Sigmoid colon (tissue), 7 donors: ENCODE data around the gene PFDN6. TPM values are rescaled to one million over a fixed set of nuclear protein-coding genes. Genes with fewer than 3 reads are reported as not detected.

ENCODE experiments used
- DNase-seq: peaks from one replicate; pipeline ENCODE4 v3.0.0-alpha.2; 2019
- H3K27ac ChIP-seq, 4 donors: fragments of 200-600 bp; sonication (generic); one replicate each; pipeline ENCODE4 v1.5.1; 2016 to 2019; ENCODE audit warnings: mild to moderate bottlenecking in 1 of 4
- H3K27me3 ChIP-seq, 3 donors: fragments of 200-600 bp; sonication (generic); one replicate each; pipeline ENCODE4 v1.5.1; 2019; ENCODE audit warnings: mild to moderate bottlenecking in 1 of 3
- H3K36me3 ChIP-seq, 4 donors: fragments of 200-600 bp; sonication (generic); one replicate each; pipeline ENCODE4 v1.5.1; 2016 to 2019
- H3K4me1 ChIP-seq, 4 donors: fragments of 200-600 bp; sonication (generic); one replicate each; pipeline ENCODE4 v1.5.1; 2017 to 2019
- H3K4me3 ChIP-seq, 4 donors: fragments of 200-600 bp; sonication (generic); one replicate each; pipeline ENCODE4 v1.5.1; 2017 to 2019; ENCODE audit warnings: mild to moderate bottlenecking in 2 of 4, moderate library complexity in 1 of 4
- H3K9me3 ChIP-seq, 4 donors: fragments of 200-600 bp in 3 of 4; sonication (generic) in 3 of 4; one replicate each; pipeline versions ENCODE4 v1.5.1 to v1.6.1; 2013 to 2019
- CTCF ChIP-seq, 4 experiments: fragments of 450-650 bp in 3 of 4; fragments of 200-600 bp in 1 of 4; IDR thresholded peaks; one replicate each; pipeline ENCODE4 v1.5.1; 2016 to 2019; ENCODE audit warnings: antibody characterized with exemption in 4 of 4, mild to moderate bottlenecking in 3 of 4, moderate library complexity in 2 of 4
- EP300 ChIP-seq, 4 donors: sonication (generic); formaldehyde crosslinking; IDR thresholded peaks; one replicate each; pipeline ENCODE4 v1.6.1; 2017; ENCODE audit warnings: antibody characterized with exemption in 4 of 4
- POLR2A ChIP-seq, 2 donors: fragments of 450-650 bp; IDR thresholded peaks; one replicate each; pipeline ENCODE4 v1.6.1; 2016; ENCODE audit warnings: antibody characterized with exemption in 2 of 2, mild to moderate bottlenecking in 2 of 2, moderate library complexity in 2 of 2
- POLR2AphosphoS5 ChIP-seq, 4 donors: sonication (generic); formaldehyde crosslinking; IDR thresholded peaks; one replicate each; pipeline ENCODE4 v1.6.1; 2017; ENCODE audit warnings: antibody characterized with exemption in 4 of 4
- WGBS, 2 donors: extraction: QIAGEN DNeasy Blood & Tissue Kit; methylation state at CpG; one replicate each; pipeline ENCODE4 v1.1.7; 2013; 5-methylcytosine and 5-hydroxymethylcytosine counted together
- intact Hi-C: fragments of 100-400 bp; cut with DNase I; formaldehyde crosslinking; loops from one replicate; pipeline ENCODE4 v1.15.1; 2023
- polyA plus RNA-seq, 3 donors: library from polyadenylated mRNA; stranded (reverse); fragments of 200-250 nt; gene quantifications; one replicate each; pipeline ENCODE4 v1.2.3, GENCODE V29; 2013
- total RNA-seq, 4 donors: library from RNA; depleted of rRNA; stranded (reverse); fragments of >200 nt; gene quantifications; one replicate each; pipeline ENCODE4 v1.1.0, GENCODE V29; 2016
- donor health status: healthy with polysubstance abuse.
- donor health status: Bipolar disorder and iron deficiency.
- donor health status: healthy.

PFDN6 gene
- total and polyA plus RNA-seq, 7 donors, result 7.5 to 173 (median 56.1) TPM

DNA sequence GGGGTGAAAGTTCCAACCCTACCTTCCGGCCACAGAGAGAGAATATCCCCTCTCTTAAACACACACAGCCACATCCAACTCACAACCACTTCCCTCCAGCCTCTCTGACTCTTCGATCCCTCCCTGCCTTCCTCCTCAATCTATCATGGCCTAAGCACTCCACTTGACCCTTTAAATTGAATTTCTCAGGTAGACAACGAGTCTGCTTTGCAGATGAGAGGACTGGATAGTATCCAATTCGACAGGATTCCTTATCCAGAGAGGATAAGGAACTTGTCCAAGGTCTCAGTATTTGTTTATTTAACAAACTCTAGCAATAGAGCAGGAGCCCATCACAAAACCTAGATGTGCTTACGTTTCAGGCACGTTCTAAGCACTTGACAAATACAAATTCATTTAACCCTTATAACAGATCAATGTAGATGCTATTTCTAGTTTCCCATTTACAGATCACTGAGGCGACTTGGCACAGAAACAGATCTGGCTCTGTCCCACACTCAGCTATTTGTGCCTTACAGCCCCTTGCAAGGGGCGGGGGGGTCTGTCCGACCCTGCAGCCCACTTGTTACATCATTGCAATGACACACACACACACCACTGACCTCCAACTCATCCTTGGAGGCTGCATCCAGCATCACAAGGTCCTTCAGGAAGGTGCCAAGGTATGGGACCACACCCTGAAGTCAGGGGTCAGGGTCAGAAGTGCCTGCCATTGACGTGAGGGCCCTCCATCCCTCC, 4.9 kb downstream of the PFDN6 start:
- Histone ChIP-seq H3K9me3 (no peaks in the 10 kb centered on the region), H3K4me1 (peaks cover 0 to 30% (median 23%) of the 10 kb centered on the region in 4 donors), H3K4me3 (no peak overlapping the region), H3K36me3 (peaks cover 19 to 62% (median 37%) of the 10 kb centered on the region in 4 donors), H3K27ac (no peak overlapping the region), H3K27me3 (no peaks in the 10 kb centered on the region)
- WGBS, 2 donors, result 68 to 74% methylated on average over 10 of the region's 10 CpGs
- DNase-seq, result no peak
- TF ChIP-seq POLR2AphosphoS5 (IDR thresholded peaks at IDR 0.05) (no peak), EP300 (IDR thresholded peaks at IDR 0.05) (no peak), POLR2A (IDR thresholded peaks at IDR 0.05) (no peak)
- intact Hi-C loops, result no loop called here

- H3K27me3 ChIP-seq, result no peaks in the 10 kb centered on the region
- no peak overlapping the region for H3K4me3 ChIP-seq
- H3K9me3 ChIP-seq, result no peaks in the 10 kb centered on the region
- intact Hi-C loops, result loop anchor here (5.0 kb wide), 1 partner anchor 132 kb away; no protein-coding TSS in a partner anchor
- DNase-seq, result no peak
- TF ChIP-seq POLR2A (IDR thresholded peaks at IDR 0.05) (no peak), POLR2AphosphoS5 (IDR thresholded peaks at IDR 0.05) (no peak), EP300 (IDR thresholded peaks at IDR 0.05) (no peak), CTCF (IDR thresholded peaks at IDR 0.05) (no peak)
- H3K36me3 ChIP-seq, result peaks cover 19 to 59% (median 37%) of the 10 kb centered on the region in 4 donors
- H3K4me1 ChIP-seq, result peaks cover 0 to 29% (median 23%) of the 10 kb centered on the region in 4 donors
- H3K27ac ChIP-seq, result no peak overlapping the region
- WGBS, 2 donors, result 91 to 95% methylated on average over 15 of the region's 15 CpGs
These were observed 6.4 kb downstream of the PFDN6 start for GRCh38 chr6:33295621-33296369.

GRCh38 chr6:33296797-33297405, 7.5 kb downstream of the PFDN6 start:
- TF ChIP-seq CTCF (IDR thresholded peaks at IDR 0.05), result no peak
- no peak for TF ChIP-seq POLR2AphosphoS5 (IDR thresholded peaks at IDR 0.05)
- no peak for TF ChIP-seq EP300 (IDR thresholded peaks at IDR 0.05)
- Histone ChIP-seq H3K9me3 (no peaks in the 10 kb centered on the region), H3K4me3 (peak overlapping the region; percentile 62 to 93 (median 84)), H3K27ac (peak overlapping the region; percentile 95 to 98 (median 97)), H3K27me3 (no peaks in the 10 kb centered on the region), H3K4me1 (peaks cover 0 to 37% (median 24%) of the 10 kb centered on the region in 4 donors), H3K36me3 (peaks cover 19 to 58% (median 31%) of the 10 kb centered on the region in 4 donors)
- intact Hi-C loops, result loop anchor here (5.0 kb wide), 1 partner anchor 130 kb away; no protein-coding TSS in a partner anchor
- no peak for DNase-seq
- WGBS, 2 donors, result 72 to 79% methylated on average over 12 of the region's 12 CpGs

- peak overlapping the region; percentile 95 to 98 (median 97) for H3K27ac ChIP-seq
- intact Hi-C loops, result loop anchor here (5.0 kb wide), 1 partner anchor 130 kb away; no protein-coding TSS in a partner anchor
- no peaks in the 10 kb centered on the region for H3K9me3 ChIP-seq
- peaks cover 14 to 58% (median 29%) of the 10 kb centered on the region in 4 donors for H3K36me3 ChIP-seq
- no peak for DNase-seq
- H3K4me1 ChIP-seq, result peaks cover 0 to 37% (median 24%) of the 10 kb centered on the region in 4 donors
- no peak for TF ChIP-seq EP300 (IDR thresholded peaks at IDR 0.05)
- no peak for TF ChIP-seq POLR2A (IDR thresholded peaks at IDR 0.05)
- no peak for TF ChIP-seq POLR2AphosphoS5 (IDR thresholded peaks at IDR 0.05)
- no peak for TF ChIP-seq CTCF (IDR thresholded peaks at IDR 0.05)
- WGBS, 2 donors, result 4 to 6% methylated on average over 16 of the region's 16 CpGs
- no peaks in the 10 kb centered on the region for H3K27me3 ChIP-seq
- H3K4me3 ChIP-seq, result peak overlapping the region; percentile 62 to 93 (median 84)
These were observed 8.1 kb downstream of the PFDN6 start for GRCh38 chr6:33297406-33297955.
